Upper lobe of left lung (tissue), 6 donors: Measurements from ENCODE around the gene KCNG1. TPM values are rescaled to one million over a fixed set of nuclear protein-coding genes. Genes with fewer than 3 reads are reported as not detected.

Experiments
- ATAC-seq, 2 donors: fragments of 200-7000 bp; cut with Tn5 transposase; one replicate each; pipeline ENCODE4 v1.9.1; 2022; ENCODE audit warnings: mild to moderate bottlenecking in 2 of 2, moderate library complexity in 2 of 2; ENCODE audit not compliant: low FRiP score in 2 of 2
- DNase-seq, 2 donors: peaks; one replicate each; pipeline ENCODE4 v3.0.0-alpha.2; 2019 to 2020
- H3K27ac ChIP-seq, 4 donors: fragments of 200-600 bp; sonication (generic); one replicate each; pipeline ENCODE4 v1.5.1; 2016 to 2019
- H3K27me3 ChIP-seq, 4 donors: fragments of 200-600 bp; sonication (generic); one replicate each; pipeline ENCODE4 v1.5.1; 2017 to 2019
- H3K36me3 ChIP-seq, 4 donors: fragments of 200-600 bp; sonication (generic); one replicate each; pipeline ENCODE4 v1.5.1; 2016 to 2019
- H3K4me1 ChIP-seq, 4 donors: fragments of 200-600 bp; sonication (generic); one replicate each; pipeline ENCODE4 v1.5.1; 2018 to 2019
- H3K4me3 ChIP-seq, 4 donors: fragments of 200-600 bp; sonication (generic); one replicate each; pipeline ENCODE4 v1.5.1; 2017 to 2019; ENCODE audit warnings: mild to moderate bottlenecking in 2 of 4, moderate library complexity in 1 of 4
- H3K9me3 ChIP-seq, 4 donors: fragments of 200-600 bp; sonication (generic); one replicate each; pipeline ENCODE4 v1.5.1; 2018 to 2019
- EP300 ChIP-seq, 4 donors: sonication (generic); formaldehyde crosslinking; IDR thresholded peaks; one replicate each; pipeline ENCODE4 v1.5.1; 2017; ENCODE audit warnings: antibody characterized with exemption in 4 of 4, control low read depth in 2 of 4
- POLR2A ChIP-seq, 4 donors: fragments of 450-650 bp; IDR thresholded peaks; one replicate each; pipeline ENCODE4 v1.5.1; 2016 to 2017; ENCODE audit warnings: antibody characterized with exemption in 4 of 4, mild to moderate bottlenecking in 2 of 4
- POLR2AphosphoS5 ChIP-seq, 2 donors: sonication (generic); formaldehyde crosslinking; IDR thresholded peaks; one replicate each; pipeline ENCODE4 v1.5.1; 2017; ENCODE audit warnings: antibody characterized with exemption in 2 of 2
- WGBS, 2 donors: methylation state at CpG; one replicate each; pipeline ENCODE4 v1.1.5; 2017 to 2018; 5-methylcytosine and 5-hydroxymethylcytosine counted together
- total RNA-seq, 6 donors: library from RNA; depleted of rRNA in 4 of 6; stranded (reverse); fragments of >200 nt in 4 of 6; gene quantifications; one replicate each; pipeline versions ENCODE4 v1.1.0 to v1.2.1, GENCODE V29; 2016 to 2021
- TF ChIP-seq, protein P1 (sequence below), 6 experiments: fragments of 450-650 bp in 4 of 6; fragments of 200-600 bp in 2 of 6; sonication (generic) in 2 of 6; IDR thresholded peaks; one replicate each; pipeline ENCODE4 v1.5.1; 2016 to 2019; ENCODE audit warnings: antibody characterized with exemption in 6 of 6
- donor health status: DM: no; HTN: no; CAD: no; lungs with moderate emphysema.
- donor health status: DM: no; HTN: yes; CAD: no; lungs with severe emphysema.

KCNG1 gene, protein sequence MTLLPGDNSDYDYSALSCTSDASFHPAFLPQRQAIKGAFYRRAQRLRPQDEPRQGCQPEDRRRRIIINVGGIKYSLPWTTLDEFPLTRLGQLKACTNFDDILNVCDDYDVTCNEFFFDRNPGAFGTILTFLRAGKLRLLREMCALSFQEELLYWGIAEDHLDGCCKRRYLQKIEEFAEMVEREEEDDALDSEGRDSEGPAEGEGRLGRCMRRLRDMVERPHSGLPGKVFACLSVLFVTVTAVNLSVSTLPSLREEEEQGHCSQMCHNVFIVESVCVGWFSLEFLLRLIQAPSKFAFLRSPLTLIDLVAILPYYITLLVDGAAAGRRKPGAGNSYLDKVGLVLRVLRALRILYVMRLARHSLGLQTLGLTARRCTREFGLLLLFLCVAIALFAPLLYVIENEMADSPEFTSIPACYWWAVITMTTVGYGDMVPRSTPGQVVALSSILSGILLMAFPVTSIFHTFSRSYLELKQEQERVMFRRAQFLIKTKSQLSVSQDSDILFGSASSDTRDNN
- total RNA-seq = under 1 TPM in 4 of 6 donors, not detected in 2; 0.17 to 0.37 (median 0.25) TPM

DNA sequence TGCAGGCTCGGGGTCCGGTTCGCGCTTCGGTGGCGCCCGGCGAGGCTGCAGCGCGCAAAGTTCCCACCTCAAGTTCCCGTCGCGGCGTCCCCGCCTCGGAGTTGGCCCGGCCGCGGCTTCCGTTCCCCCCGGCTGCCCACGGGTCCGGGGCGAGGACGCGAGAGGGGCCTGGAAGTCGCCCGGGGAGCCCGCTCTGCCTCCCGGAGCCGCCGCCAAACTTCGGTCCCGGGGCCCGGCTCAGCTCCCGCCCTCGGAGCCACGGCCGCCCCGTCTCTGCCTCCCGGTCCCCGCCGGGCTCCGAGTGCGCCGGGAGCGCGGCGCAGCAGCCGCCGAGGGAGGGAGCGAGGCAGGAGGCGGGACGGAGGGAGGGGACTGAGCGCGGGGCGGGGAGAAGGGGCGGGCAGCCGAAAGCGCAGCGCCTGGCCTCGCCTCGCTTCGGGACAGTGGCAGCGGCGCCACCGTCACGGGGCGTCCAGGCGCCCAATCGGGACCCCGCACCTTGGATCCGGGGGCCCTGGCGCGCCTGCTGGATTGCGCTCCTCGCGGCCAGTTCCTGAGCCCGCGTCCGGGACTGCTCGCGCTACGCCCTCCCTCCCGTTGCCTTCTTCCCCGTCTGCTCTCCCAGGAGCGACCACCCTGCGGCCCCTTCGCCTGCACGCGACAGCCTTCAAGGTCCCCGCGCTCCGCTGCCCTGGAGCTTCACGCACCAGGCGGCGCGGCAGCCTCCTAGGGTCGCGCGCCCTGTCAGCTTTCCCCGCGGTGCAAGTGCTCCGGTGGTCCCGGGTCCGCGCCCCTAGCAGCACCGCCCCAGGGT, at the start of gene KCNG1:
Gene KCNG1, minus strand, starts transcription at position 305 of the 814 bp plus-strand sequence. CDS start 12,769 bp downstream, outside the sequence.
- DNase-seq = peak; percentile 52 to 91
- 1% methylated on average over 16 to 24 of the region's 108 CpGs for whole genome bisulfite sequencing, 2 donors
- TF ChIP-seq POLR2AphosphoS5 (IDR thresholded peaks at IDR 0.05) = no peak
- TF ChIP-seq, protein P1, sequence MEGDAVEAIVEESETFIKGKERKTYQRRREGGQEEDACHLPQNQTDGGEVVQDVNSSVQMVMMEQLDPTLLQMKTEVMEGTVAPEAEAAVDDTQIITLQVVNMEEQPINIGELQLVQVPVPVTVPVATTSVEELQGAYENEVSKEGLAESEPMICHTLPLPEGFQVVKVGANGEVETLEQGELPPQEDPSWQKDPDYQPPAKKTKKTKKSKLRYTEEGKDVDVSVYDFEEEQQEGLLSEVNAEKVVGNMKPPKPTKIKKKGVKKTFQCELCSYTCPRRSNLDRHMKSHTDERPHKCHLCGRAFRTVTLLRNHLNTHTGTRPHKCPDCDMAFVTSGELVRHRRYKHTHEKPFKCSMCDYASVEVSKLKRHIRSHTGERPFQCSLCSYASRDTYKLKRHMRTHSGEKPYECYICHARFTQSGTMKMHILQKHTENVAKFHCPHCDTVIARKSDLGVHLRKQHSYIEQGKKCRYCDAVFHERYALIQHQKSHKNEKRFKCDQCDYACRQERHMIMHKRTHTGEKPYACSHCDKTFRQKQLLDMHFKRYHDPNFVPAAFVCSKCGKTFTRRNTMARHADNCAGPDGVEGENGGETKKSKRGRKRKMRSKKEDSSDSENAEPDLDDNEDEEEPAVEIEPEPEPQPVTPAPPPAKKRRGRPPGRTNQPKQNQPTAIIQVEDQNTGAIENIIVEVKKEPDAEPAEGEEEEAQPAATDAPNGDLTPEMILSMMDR (IDR thresholded peaks at IDR 0.05) = no peak

DNA sequence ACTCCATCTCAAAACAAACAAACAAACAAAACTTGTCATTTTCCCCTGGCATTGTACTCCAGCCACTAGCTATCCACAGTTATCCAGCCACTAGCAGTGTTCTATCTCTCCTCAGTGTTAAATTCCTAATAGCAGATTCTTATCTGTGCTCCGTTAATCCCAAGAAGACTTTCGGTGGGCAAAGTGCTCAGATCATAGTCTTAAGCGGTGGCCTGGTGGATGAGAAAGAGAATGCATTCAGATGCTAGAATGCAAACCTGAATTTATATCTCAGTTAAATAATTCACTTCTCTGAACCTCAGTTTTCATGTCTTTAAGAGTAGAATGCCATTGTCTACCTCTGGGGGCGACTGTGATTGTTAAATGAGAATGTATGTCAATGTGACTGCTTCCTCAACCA, 47.7 kb upstream of the KCNG1 start:
- DNase-seq (no peak), ATAC-seq (no peak)
- H3K4me1 ChIP-seq = no peaks in the 10 kb centered on the region
- H3K27ac ChIP-seq = no peak overlapping the region
- no peaks in the 10 kb centered on the region for H3K36me3 ChIP-seq
- H3K4me3 ChIP-seq = no peak overlapping the region
- 80 to 83% methylated on average over 4 of the region's 4 CpGs for WGBS, 2 donors
- no peaks in the 10 kb centered on the region for H3K9me3 ChIP-seq
- no peaks in the 10 kb centered on the region for H3K27me3 ChIP-seq
- TF ChIP-seq POLR2A (IDR thresholded peaks at IDR 0.05) = no peak
- no peak for TF ChIP-seq POLR2AphosphoS5 (IDR thresholded peaks at IDR 0.05)
- no peak for TF ChIP-seq EP300 (IDR thresholded peaks at IDR 0.05)
- TF ChIP-seq, protein P1 (IDR thresholded peaks at IDR 0.05) = no peak

More for the DNA sequence above, at the start of gene KCNG1:
- H3K4me3 ChIP-seq = peak within 1 kb of the TSS in 3 of 4 donors; percentile 38 to 50 (median 44)
- ATAC-seq = peak; percentile 47 to 93
- no peak within 1 kb of the TSS for H3K27ac ChIP-seq
- H3K4me1 ChIP-seq = peaks cover 8 to 17% (median 15%) of the 10 kb centered on the region in 4 donors
- peaks cover 0 to 24% (median 14%) of the 10 kb centered on the region in 4 donors for H3K27me3 ChIP-seq
- no peaks in the 10 kb centered on the region for H3K9me3 ChIP-seq
- H3K36me3 ChIP-seq = no peaks in the 10 kb centered on the region

DNA sequence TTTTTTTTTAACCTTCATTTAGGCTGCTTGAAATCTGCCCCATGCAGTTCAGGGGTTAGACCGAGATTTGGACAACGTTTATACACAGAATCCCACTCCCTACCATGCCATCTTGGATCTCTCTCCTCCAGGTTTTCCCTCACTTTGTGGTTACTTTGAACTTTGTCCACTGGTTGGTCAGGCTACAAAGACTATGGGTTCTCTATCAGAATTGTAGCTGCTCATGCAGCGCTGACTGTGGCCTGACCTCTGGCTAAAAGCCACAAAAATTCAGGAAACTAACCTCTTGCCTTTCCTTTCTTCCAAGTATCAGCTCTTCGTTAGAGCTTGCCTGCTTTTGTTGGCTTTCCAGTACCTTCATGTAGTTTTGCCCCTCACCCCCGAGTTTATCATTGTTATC, 44.9 kb upstream of the KCNG1 start:
- ATAC-seq = no peak
- DNase-seq = no peak
- no peaks in the 10 kb centered on the region for H3K9me3 ChIP-seq

DNA sequence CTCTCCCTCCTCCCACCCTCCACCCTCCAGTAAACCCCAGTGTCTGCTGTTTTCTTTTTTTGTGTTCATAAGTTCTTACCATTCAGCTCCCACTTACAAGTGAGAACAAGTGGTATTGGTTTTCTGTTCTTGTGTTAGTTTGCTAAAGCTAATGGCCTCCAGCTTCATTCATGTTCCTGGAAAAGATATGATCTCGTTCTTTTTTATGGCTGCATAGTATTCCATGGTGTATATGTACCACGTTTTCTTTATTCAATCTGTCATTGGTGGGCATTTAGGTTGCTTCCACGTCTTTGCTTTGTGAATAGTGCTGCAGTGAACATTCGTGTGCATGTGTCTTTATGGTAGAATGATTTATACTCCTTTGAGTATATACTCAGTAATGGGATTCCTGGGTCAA, 42.7 kb upstream of the KCNG1 start:
- Histone ChIP-seq H3K9me3 (no peaks in the 10 kb centered on the region), H3K4me3 (no peak overlapping the region), H3K36me3 (no peaks in the 10 kb centered on the region), H3K27ac (no peak overlapping the region), H3K27me3 (no peaks in the 10 kb centered on the region), H3K4me1 (no peaks in the 10 kb centered on the region)
- 81 to 83% methylated on average over 4 of the region's 4 CpGs for WGBS, 2 donors
- TF ChIP-seq, protein P1 (IDR thresholded peaks at IDR 0.05) = no peak
- TF ChIP-seq POLR2A (IDR thresholded peaks at IDR 0.05) (no peak), POLR2AphosphoS5 (IDR thresholded peaks at IDR 0.05) (no peak), EP300 (IDR thresholded peaks at IDR 0.05) (no peak)
- ATAC-seq (no peak), DNase-seq (no peak)

More for the DNA sequence above, 44.9 kb upstream of the KCNG1 start:
- TF ChIP-seq, protein P1 (IDR thresholded peaks at IDR 0.05) = no peak
- TF ChIP-seq POLR2A (IDR thresholded peaks at IDR 0.05) (no peak), POLR2AphosphoS5 (IDR thresholded peaks at IDR 0.05) (no peak), EP300 (IDR thresholded peaks at IDR 0.05) (no peak)
- Histone ChIP-seq H3K4me3 (no peak overlapping the region), H3K36me3 (no peaks in the 10 kb centered on the region), H3K27me3 (no peaks in the 10 kb centered on the region), H3K4me1 (no peaks in the 10 kb centered on the region), H3K27ac (no peak overlapping the region)
- WGBS, 2 donors = 30 to 32% methylated on average over 5 of the region's 5 CpGs
